Measurements from ENCODE around the gene TMEM107.

Gene TMEM107

GRCh38 chr17:8128125-8128784 is 47.9 kb downstream of the TMEM107 start:
- DNase-seq, result no peak

- no peak for DNase-seq
Measured at GRCh38 chr17:8126491-8127066, 49.6 kb downstream of the TMEM107 start.

- no peak for DNase-seq
Measured at GRCh38 chr17:8125947-8126490, 50.2 kb downstream of the TMEM107 start.

- peak; percentile 58 for DNase-seq
Measured at GRCh38 chr17:8125154-8125946, 50.8 kb downstream of the TMEM107 start.

GRCh38 chr17:8124350-8125153 is 51.6 kb downstream of the TMEM107 start:
- DNase-seq, result no peak

- no peak for DNase-seq
Measured at GRCh38 chr17:8123695-8124349, 52.4 kb downstream of the TMEM107 start, which contains the start of gene HES7. Gene HES7 (minus strand): TSS chr17:8124106. CDS start chr17:8124084, 22 bp downstream.

- no peak for DNase-seq
Measured at GRCh38 chr17:8122924-8123694, 53.1 kb downstream of the TMEM107 start.
